ENCODE measurements around the gene TMEM107.

DNA sequence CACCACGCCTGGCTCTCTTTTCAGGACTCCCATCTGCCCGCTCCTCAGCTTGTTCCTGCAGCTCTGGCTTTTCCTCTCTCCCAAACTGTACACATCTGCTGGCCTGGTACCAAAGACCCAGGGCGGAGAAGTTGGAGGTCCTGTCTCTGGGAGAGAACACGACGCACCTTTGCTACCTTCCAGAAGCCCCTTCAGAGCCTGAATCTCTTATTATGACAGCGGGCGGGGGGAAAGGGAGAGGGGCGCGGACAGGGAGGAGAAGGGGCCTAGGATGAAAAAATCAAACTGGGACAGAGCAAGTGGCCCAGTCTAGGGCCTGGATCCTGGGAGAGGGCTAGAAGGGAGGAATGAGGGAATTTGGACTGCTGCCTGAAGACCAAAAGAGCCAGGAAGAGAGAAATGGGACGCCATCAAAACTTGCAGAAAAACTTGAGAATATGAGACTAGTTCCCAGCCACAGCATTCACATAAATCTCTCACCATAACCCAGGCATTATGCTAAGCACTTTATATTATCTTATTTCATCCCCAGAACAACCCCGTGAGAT, 21.5 kb downstream of the TMEM107 start:
- TF ChIP-seq, protein P1, sequence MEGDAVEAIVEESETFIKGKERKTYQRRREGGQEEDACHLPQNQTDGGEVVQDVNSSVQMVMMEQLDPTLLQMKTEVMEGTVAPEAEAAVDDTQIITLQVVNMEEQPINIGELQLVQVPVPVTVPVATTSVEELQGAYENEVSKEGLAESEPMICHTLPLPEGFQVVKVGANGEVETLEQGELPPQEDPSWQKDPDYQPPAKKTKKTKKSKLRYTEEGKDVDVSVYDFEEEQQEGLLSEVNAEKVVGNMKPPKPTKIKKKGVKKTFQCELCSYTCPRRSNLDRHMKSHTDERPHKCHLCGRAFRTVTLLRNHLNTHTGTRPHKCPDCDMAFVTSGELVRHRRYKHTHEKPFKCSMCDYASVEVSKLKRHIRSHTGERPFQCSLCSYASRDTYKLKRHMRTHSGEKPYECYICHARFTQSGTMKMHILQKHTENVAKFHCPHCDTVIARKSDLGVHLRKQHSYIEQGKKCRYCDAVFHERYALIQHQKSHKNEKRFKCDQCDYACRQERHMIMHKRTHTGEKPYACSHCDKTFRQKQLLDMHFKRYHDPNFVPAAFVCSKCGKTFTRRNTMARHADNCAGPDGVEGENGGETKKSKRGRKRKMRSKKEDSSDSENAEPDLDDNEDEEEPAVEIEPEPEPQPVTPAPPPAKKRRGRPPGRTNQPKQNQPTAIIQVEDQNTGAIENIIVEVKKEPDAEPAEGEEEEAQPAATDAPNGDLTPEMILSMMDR (conservative IDR thresholded peaks at IDR 0.05 in 1 of 2, IDR thresholded peaks at IDR 0.05 in 1 of 2; ENCODE audit: low read depth in 1 of 2, low read length in 2 of 2), result no peak
- TF ChIP-seq EZH2 (IDR thresholded peaks at IDR 0.05; ENCODE audit: low read length, missing control alignments), result no peak

Data from fibroblast of lung (primary cell).